ENCODE measurements around the gene CPTP.

Gene CPTP

DNA sequence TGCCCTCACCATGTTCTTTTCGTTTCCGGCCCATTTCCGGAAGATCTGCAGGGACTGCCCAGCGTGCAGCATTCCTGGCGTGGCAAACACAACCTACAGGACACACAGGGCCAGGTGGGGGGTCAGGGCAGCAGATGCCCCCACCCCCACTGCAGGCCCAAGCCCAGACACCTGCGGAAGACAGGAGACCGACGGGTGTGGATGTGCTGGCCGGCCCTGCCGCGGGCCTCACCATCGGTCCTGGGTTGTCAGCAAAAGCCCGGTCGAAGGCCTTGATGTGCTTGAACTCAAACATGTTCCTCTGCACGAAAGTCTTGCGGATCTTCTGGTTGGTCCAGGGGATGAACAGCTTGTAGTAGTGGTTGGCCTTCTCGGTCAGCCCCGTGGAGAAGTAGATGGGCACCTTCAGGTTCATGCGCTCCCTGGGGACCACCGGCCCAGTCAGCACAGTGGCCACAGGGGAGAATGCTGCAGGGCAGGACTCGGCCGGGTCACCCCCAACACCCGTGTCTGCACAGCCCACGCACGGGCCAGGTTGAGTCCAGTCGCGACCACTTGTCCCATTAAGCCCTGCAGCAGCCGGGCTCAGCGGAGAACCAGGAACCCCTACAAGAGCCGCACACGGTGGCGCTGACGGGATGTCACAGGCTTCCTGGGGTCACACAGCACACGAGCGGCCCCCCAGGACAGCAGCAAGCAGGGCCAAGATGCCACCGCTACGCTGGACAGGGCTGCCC is 10.9 kb upstream of the CPTP start:
- Histone ChIP-seq H3F3A (ENCODE audit: low read depth) (no peaks in the 10 kb centered on the region), H2AFZ (ENCODE audit: low read length) (no peak overlapping the region), H3K4me2 (ENCODE audit: low read depth, low read length, poor library complexity, severe bottlenecking) (no peak overlapping the region), H3K79me2 (ENCODE audit: insufficient read depth, low read length) (peaks cover 30% of the 10 kb centered on the region; the same call in 1 of the 2 replicates), H3K4me3 (ENCODE audit: low read length, poor library complexity, severe bottlenecking) (no peak overlapping the region), H3K27me3 (ENCODE audit: insufficient read depth, low read length, poor library complexity, severe bottlenecking) (no peaks in the 10 kb centered on the region), H3K9ac (ENCODE audit: low read depth, low read length, poor library complexity, severe bottlenecking) (no peak overlapping the region), H3K36me3 (ENCODE audit: insufficient read depth, low read length) (peaks cover 40% of the 10 kb centered on the region; the same call in 1 of the 2 replicates), H3K9me3 (ENCODE audit: insufficient read depth, low read depth, low read length) (no peaks in the 10 kb centered on the region), H4K20me1 (ENCODE audit: insufficient read depth, low read length, poor library complexity, severe bottlenecking) (peaks cover 24% of the 10 kb centered on the region), H3K4me1 (ENCODE audit: insufficient read depth, low read length, poor library complexity, severe bottlenecking) (peaks cover 12% of the 10 kb centered on the region), H3K9me2 (replicated peaks; ENCODE audit: low read depth, low read length) (no peaks in the 10 kb centered on the region)
- no peak for TF ChIP-seq EZH2phosphoT487 (IDR thresholded peaks at IDR 0.05; ENCODE audit: borderline replicate concordance)
- TF ChIP-seq, protein P1, sequence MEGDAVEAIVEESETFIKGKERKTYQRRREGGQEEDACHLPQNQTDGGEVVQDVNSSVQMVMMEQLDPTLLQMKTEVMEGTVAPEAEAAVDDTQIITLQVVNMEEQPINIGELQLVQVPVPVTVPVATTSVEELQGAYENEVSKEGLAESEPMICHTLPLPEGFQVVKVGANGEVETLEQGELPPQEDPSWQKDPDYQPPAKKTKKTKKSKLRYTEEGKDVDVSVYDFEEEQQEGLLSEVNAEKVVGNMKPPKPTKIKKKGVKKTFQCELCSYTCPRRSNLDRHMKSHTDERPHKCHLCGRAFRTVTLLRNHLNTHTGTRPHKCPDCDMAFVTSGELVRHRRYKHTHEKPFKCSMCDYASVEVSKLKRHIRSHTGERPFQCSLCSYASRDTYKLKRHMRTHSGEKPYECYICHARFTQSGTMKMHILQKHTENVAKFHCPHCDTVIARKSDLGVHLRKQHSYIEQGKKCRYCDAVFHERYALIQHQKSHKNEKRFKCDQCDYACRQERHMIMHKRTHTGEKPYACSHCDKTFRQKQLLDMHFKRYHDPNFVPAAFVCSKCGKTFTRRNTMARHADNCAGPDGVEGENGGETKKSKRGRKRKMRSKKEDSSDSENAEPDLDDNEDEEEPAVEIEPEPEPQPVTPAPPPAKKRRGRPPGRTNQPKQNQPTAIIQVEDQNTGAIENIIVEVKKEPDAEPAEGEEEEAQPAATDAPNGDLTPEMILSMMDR (conservative IDR thresholded peaks at IDR 0.05; ENCODE audit: low read length): no peak

DNA sequence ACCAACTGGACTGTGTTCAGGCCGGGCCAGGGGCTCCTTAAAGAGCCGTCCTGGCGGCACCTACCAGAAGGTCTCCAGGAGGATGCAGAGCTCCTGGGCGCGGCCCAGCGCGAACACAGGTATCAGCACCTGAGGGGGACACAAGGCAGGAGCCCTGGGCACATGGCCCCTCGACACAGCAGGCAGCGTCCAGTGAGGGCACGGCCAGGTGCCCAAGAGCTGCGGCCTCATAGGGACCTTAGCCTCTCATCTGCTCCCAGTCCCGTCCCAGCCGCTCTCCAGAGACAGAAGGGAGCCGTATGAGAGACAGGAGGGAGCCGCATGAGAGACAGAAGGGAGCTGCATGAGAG is 10.4 kb upstream of the CPTP start:
- Histone ChIP-seq H3F3A (ENCODE audit: low read depth) (no peaks in the 10 kb centered on the region), H3K4me3 (ENCODE audit: low read length, poor library complexity, severe bottlenecking) (no peak overlapping the region), H4K20me1 (ENCODE audit: insufficient read depth, low read length, poor library complexity, severe bottlenecking) (peaks cover 23% of the 10 kb centered on the region), H3K9ac (ENCODE audit: low read depth, low read length, poor library complexity, severe bottlenecking) (no peak overlapping the region), H3K4me1 (ENCODE audit: insufficient read depth, low read length, poor library complexity, severe bottlenecking) (peaks cover 8% of the 10 kb centered on the region), H3K4me2 (ENCODE audit: low read depth, low read length, poor library complexity, severe bottlenecking) (no peak overlapping the region), H3K79me2 (ENCODE audit: insufficient read depth, low read length) (peaks cover 29% of the 10 kb centered on the region; the same call in 1 of the 2 replicates), H3K27me3 (ENCODE audit: insufficient read depth, low read length, poor library complexity, severe bottlenecking) (no peaks in the 10 kb centered on the region), H3K9me2 (replicated peaks; ENCODE audit: low read depth, low read length) (no peaks in the 10 kb centered on the region), H3K9me3 (ENCODE audit: insufficient read depth, low read depth, low read length) (no peaks in the 10 kb centered on the region), H3K36me3 (ENCODE audit: insufficient read depth, low read length) (peaks cover 40% of the 10 kb centered on the region; the same call in 1 of the 2 replicates), H2AFZ (ENCODE audit: low read length) (no peak overlapping the region)
- TF ChIP-seq, protein P1 (conservative IDR thresholded peaks at IDR 0.05; ENCODE audit: low read length): no peak
- no peak for TF ChIP-seq EZH2phosphoT487 (IDR thresholded peaks at IDR 0.05; ENCODE audit: borderline replicate concordance)

DNA sequence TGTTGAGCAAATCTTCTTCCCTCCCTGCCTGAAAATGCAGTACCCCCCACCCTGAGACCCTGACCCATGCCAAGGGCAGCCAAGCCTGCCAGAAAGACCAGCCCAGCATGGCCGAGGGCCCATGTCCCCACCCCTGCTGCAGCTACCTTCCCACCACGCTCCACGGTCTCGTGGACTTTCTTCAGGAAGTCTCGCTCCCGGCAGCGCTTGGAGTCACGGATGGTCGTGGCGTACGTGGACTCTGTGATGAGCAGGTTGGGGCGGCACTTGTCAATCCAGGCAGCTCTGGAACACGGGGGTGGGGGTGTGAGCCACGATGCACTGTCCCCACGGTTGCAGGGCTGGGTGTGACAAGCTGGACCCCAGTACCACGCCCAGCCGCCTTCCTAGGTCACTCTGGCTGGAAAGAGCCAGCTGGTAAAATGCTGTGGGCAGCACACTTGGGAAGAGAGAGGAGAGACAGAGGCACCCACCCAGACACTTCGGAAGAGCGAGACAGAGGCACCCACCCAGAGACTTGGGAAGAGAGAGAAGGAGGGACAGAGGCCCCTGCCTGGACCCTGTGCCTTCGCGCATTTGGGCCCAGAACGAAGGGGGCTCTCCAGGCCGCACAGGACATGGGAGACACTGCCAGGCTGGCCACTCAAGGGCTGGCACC is 9.8 kb upstream of the CPTP start:
- Histone ChIP-seq H3K4me2 (ENCODE audit: low read depth, low read length, poor library complexity, severe bottlenecking) (no peak overlapping the region), H3K9ac (ENCODE audit: low read depth, low read length, poor library complexity, severe bottlenecking) (no peak overlapping the region), H2AFZ (ENCODE audit: low read length) (no peak overlapping the region), H3K4me3 (ENCODE audit: low read length, poor library complexity, severe bottlenecking) (no peak overlapping the region), H3K27me3 (ENCODE audit: insufficient read depth, low read length, poor library complexity, severe bottlenecking) (no peaks in the 10 kb centered on the region), H3K79me2 (ENCODE audit: insufficient read depth, low read length) (peaks cover 29% of the 10 kb centered on the region; the same call in 1 of the 2 replicates), H3F3A (ENCODE audit: low read depth) (no peaks in the 10 kb centered on the region), H3K4me1 (ENCODE audit: insufficient read depth, low read length, poor library complexity, severe bottlenecking) (peaks cover 5% of the 10 kb centered on the region), H3K36me3 (ENCODE audit: insufficient read depth, low read length) (peaks cover 40% of the 10 kb centered on the region; the same call in 1 of the 2 replicates), H3K9me3 (ENCODE audit: insufficient read depth, low read depth, low read length) (no peaks in the 10 kb centered on the region), H4K20me1 (ENCODE audit: insufficient read depth, low read length, poor library complexity, severe bottlenecking) (peaks cover 18% of the 10 kb centered on the region), H3K9me2 (replicated peaks; ENCODE audit: low read depth, low read length) (no peaks in the 10 kb centered on the region)
- TF ChIP-seq, protein P1 (conservative IDR thresholded peaks at IDR 0.05; ENCODE audit: low read length): no peak
- no peak for TF ChIP-seq EZH2phosphoT487 (IDR thresholded peaks at IDR 0.05; ENCODE audit: borderline replicate concordance)
